Stimulated activated CD4-positive, alpha-beta T cell treated with anti-CD3 and anti-CD28 coated beads, Interleukin-2, amount 100 ng/mL, for 4 hours (primary cell): ENCODE measurements around the gene CEMIP2.
"Not testable (repeated sequence)": the region's sequence is repeated elsewhere in the genome, so short reads cannot be mapped to it uniquely, and the experiment has no call there.

Experiments
- DNase-seq: peaks from one replicate; pipeline ENCODE4 v3.0.0-alpha.2; 2020; ENCODE audit warnings: low read depth

CEMIP2 gene

GRCh38 chr9:71706176-71706575, 62.1 kb downstream of the CEMIP2 start:
- DNase-seq = no peak

- DNase-seq = no peak
Measured at GRCh38 chr9:71704796-71705195, 63.5 kb downstream of the CEMIP2 start.

- no peak for DNase-seq
Measured at GRCh38 chr9:71703172-71703872, 65.0 kb downstream of the CEMIP2 start.

- DNase-seq = no peak
Measured at GRCh38 chr9:71697882-71698281, 70.4 kb downstream of the CEMIP2 start.

GRCh38 chr9:71694332-71694731, 74.0 kb downstream of the CEMIP2 start:
- no peak for DNase-seq

- no peak for DNase-seq
Measured at GRCh38 chr9:71693607-71694006, 74.7 kb downstream of the CEMIP2 start.

GRCh38 chr9:71692337-71692736, 76.0 kb downstream of the CEMIP2 start:
- DNase-seq = no peak

GRCh38 chr9:71691576-71691975, 76.7 kb downstream of the CEMIP2 start:
- not testable (repeated sequence) for DNase-seq

GRCh38 chr9:71690689-71691435, 77.5 kb downstream of the CEMIP2 start:
- no peak for DNase-seq

GRCh38 chr9:71690063-71690688, 78.1 kb downstream of the CEMIP2 start:
- DNase-seq = no peak

- DNase-seq = no peak
Measured at GRCh38 chr9:71687676-71688075, 80.6 kb downstream of the CEMIP2 start.

GRCh38 chr9:71685988-71686387, 82.3 kb downstream of the CEMIP2 start:
- DNase-seq = no peak

GRCh38 chr9:71685394-71685793, 82.9 kb downstream of the CEMIP2 start:
- no peak for DNase-seq

GRCh38 chr9:71684566-71684965, 83.7 kb downstream of the CEMIP2 start:
- DNase-seq = no peak

GRCh38 chr9:71683598-71684235, 84.6 kb downstream of the CEMIP2 start:
- no peak for DNase-seq

GRCh38 chr9:71681708-71682272, 86.5 kb downstream of the CEMIP2 start:
- no peak for DNase-seq

- no peak for DNase-seq
Measured at GRCh38 chr9:71681104-71681707, 87.1 kb downstream of the CEMIP2 start.

- no peak for DNase-seq
Measured at GRCh38 chr9:71680189-71680980, 87.9 kb downstream of the CEMIP2 start.

GRCh38 chr9:71678999-71679398, 89.3 kb downstream of the CEMIP2 start:
- no peak for DNase-seq

GRCh38 chr9:71677209-71677608, 91.1 kb downstream of the CEMIP2 start:
- DNase-seq = no peak

GRCh38 chr9:71676460-71676859, 91.9 kb downstream of the CEMIP2 start:
- DNase-seq = no peak
